Endothelial cell of umbilical vein (primary cell): ENCODE measurements around the gene IGF2BP2. TPM values are rescaled to one million over a fixed set of nuclear protein-coding genes. Genes with fewer than 3 reads are reported as not detected.

Experiments
- BruUV-seq: library from RNA; stranded (reverse); fragments of 400-500 nt; replicated peaks from 2 replicates; lab custom pipeline; 2021; lab: Mats Ljungman, UMichigan
- CTCF ChIA-PET: fragments of 300-600, 350-600 bp; sonication (Branson Sonifier 250); formaldehyde crosslinking; loops from one replicate; lab custom pipeline; 2021; ENCODE audit warnings: antibody characterized with exemption, inconsistent platforms; lab: Charles Lee
- POLR2A ChIA-PET: fragments of 300-600, 350-600 bp; sonication (Branson Sonifier 250); formaldehyde crosslinking; loops from one replicate; lab custom pipeline; 2021; ENCODE audit warnings: antibody characterized with exemption, inconsistent platforms; lab: Charles Lee
- DNase-seq: peaks from one replicate; pipeline ENCODE4 v3.0.0-alpha.2; 2011; ENCODE audit warnings: low read depth, low spot score
- FAIRE-seq: peaks from 2 replicates; lab custom pipeline; 2011; peaks lifted over from hg19 to GRCh38; lab: Jason Lieb, UNC
- H2AFZ ChIP-seq: 2 replicates; pipeline ENCODE4 v1.6.0; 2012; ENCODE audit warnings: low read depth, low read length, control low read depth, inconsistent platforms
- H3K27ac ChIP-seq: 2 replicates; pipeline ENCODE4 v1.5.1; 2011; ENCODE audit warnings: low read depth, mild to moderate bottlenecking, control low read depth, low read length, moderate library complexity; ENCODE audit not compliant: insufficient read depth
- H3K27me3 ChIP-seq, 2 experiments: 2 replicates each; pipeline versions ENCODE4 v1.6.0 to v1.6.1; 2011; ENCODE audit warnings: low read length in 2 of 2, mixed read lengths in 1 of 2; ENCODE audit not compliant: control insufficient read depth in 2 of 2, insufficient read depth in 2 of 2
- H3K36me3 ChIP-seq, 2 experiments: 2 replicates in 1 of 2; 3 replicates in 1 of 2; pipeline ENCODE4 v1.5.1; 2011; ENCODE audit warnings: low read length in 2 of 2, mild to moderate bottlenecking in 1 of 2, moderate library complexity in 1 of 2; ENCODE audit not compliant: control insufficient read depth in 2 of 2, insufficient read depth in 2 of 2; ENCODE audit errors: extremely low read depth in 1 of 2
- H3K4me1 ChIP-seq: 3 replicates; pipeline ENCODE4 v1.5.1; 2011; ENCODE audit warnings: mild to moderate bottlenecking, low read length; ENCODE audit not compliant: control insufficient read depth, insufficient read depth; ENCODE audit errors: extremely low read depth
- H3K4me2 ChIP-seq: 2 replicates; pipeline ENCODE4 v1.6.1; 2011; ENCODE audit warnings: low read length, control low read depth, mixed read lengths; ENCODE audit not compliant: insufficient read depth
- H3K4me3 ChIP-seq, 3 experiments: fragments of 200-600 bp in 1 of 3; sonication (generic), shearing (Covaris generic) in 1 of 3; replicated peaks in 1 of 3; 2 replicates each; pipeline ENCODE4 v1.5.1; 2011 to 2016; ENCODE audit warnings: control low read depth in 3 of 3, low read length in 3 of 3, mild to moderate bottlenecking in 2 of 3, inconsistent platforms in 1 of 3, low read depth in 1 of 3, moderate library complexity in 1 of 3; ENCODE audit not compliant: insufficient read depth in 1 of 3
- H3K79me2 ChIP-seq: 2 replicates; pipeline ENCODE4 v1.6.0; 2012; ENCODE audit warnings: low read length, inconsistent platforms; ENCODE audit not compliant: control insufficient read depth, insufficient read depth
- H3K9ac ChIP-seq: replicated peaks from 2 replicates; pipeline ENCODE3; 2011; ENCODE audit warnings: low read length, control low read depth; ENCODE audit not compliant: insufficient read depth; ENCODE audit errors: extremely low read depth
- H3K9me1 ChIP-seq: replicated peaks from 3 replicates; pipeline ENCODE4 v1.6.0; 2011; ENCODE audit warnings: mild to moderate bottlenecking, low read length; ENCODE audit not compliant: control insufficient read depth, insufficient read depth; ENCODE audit errors: extremely low read depth
- H3K9me3 ChIP-seq: replicated peaks from 2 replicates; pipeline ENCODE4 v1.5.1; 2012; ENCODE audit warnings: low read length, inconsistent platforms; ENCODE audit not compliant: control insufficient read depth, insufficient read depth
- H4K20me1 ChIP-seq: replicated peaks from 2 replicates; pipeline ENCODE3; 2011; ENCODE audit warnings: mild to moderate bottlenecking, low read length; ENCODE audit not compliant: control insufficient read depth, insufficient read depth; ENCODE audit errors: extremely low read depth
- EZH2 ChIP-seq: IDR thresholded peaks from 2 replicates; pipeline ENCODE4 v1.6.1; 2012; ENCODE audit warnings: borderline replicate concordance, low read depth, mild to moderate bottlenecking, moderate library complexity, low read length, inconsistent platforms; ENCODE audit not compliant: severe bottlenecking
- FOS ChIP-seq: IDR thresholded peaks from 2 replicates; pipeline ENCODE4 v1.6.1; 2011; ENCODE audit warnings: mild to moderate bottlenecking, low read length, moderate library complexity, borderline replicate concordance; ENCODE audit not compliant: insufficient read depth
- GATA2 ChIP-seq: IDR thresholded peaks from 2 replicates; pipeline ENCODE4 v1.7.0; 2011; ENCODE audit warnings: low read depth, mild to moderate bottlenecking, moderate library complexity, mixed read lengths, low read length; ENCODE audit not compliant: insufficient read length, insufficient read depth
- JUN ChIP-seq: IDR thresholded peaks from 2 replicates; pipeline ENCODE4 v1.6.1; 2011; ENCODE audit warnings: borderline replicate concordance, low read depth; ENCODE audit not compliant: insufficient read length, insufficient read depth
- MYC ChIP-seq: IDR thresholded peaks from one replicate; pipeline ENCODE4 v1.6.1; 2011; ENCODE audit warnings: mild to moderate bottlenecking, low read depth, low read length
- POLR2A ChIP-seq: IDR thresholded peaks from 2 replicates; pipeline ENCODE4 v1.6.1; 2012; ENCODE audit warnings: low read depth, mild to moderate bottlenecking, control low read depth, low read length
- POLR2AphosphoS5 ChIP-seq: IDR thresholded peaks from 2 replicates; pipeline ENCODE4 v1.6.1; 2012; ENCODE audit warnings: low read depth, mild to moderate bottlenecking, control low read depth, low read length, moderate library complexity; ENCODE audit not compliant: insufficient read depth
- dilution Hi-C: fragments of 300-500 bp; cut with MboI; formaldehyde crosslinking; loops from one replicate; pipeline ENCODE4 v1.15.0; 2019; ENCODE audit warnings: low sequenced_read_pairs; ENCODE audit not compliant: extremely low pct_ligation_motif_present
- intact Hi-C: fragments of 100-400 bp; cut with micrococcal nuclease; formaldehyde crosslinking; loops from one replicate; pipeline ENCODE4 v1.10.0; 2022
- polyA plus RNA-seq, 4 experiments: library from polyadenylated mRNA; depleted of rRNA in 3 of 4; stranded (reverse) in 3 of 4; unstranded in 1 of 4; fragments of >200 nt; gene quantifications; 2 replicates each; pipeline versions ENCODE4 v1.2.1 to v1.2.3, GENCODE V29; 2011 to 2012; ENCODE audit warnings: missing spikeins in 1 of 4
- total RNA-seq: library from RNA; stranded (reverse); gene quantifications from 2 replicates; pipeline ENCODE4 v1.2.3, GENCODE V29; 2021
- TF ChIP-seq, protein P1 (sequence below): IDR thresholded peaks from 2 replicates; pipeline ENCODE4 v1.6.1; 2011; ENCODE audit not compliant: insufficient read depth, insufficient read length
- TF ChIP-seq, protein P2 (sequence below), 2 donors: IDR thresholded peaks; 1 replicate in 1 of 2; 2 replicates in 1 of 2; pipeline ENCODE4 v1.5.1; 2011; ENCODE audit warnings: low read length in 2 of 2, mild to moderate bottlenecking in 2 of 2, moderate library complexity in 2 of 2, control low read depth in 1 of 2, inconsistent platforms in 1 of 2, low read depth in 1 of 2; ENCODE audit not compliant: insufficient read depth in 1 of 2; ENCODE audit errors: extremely low read depth in 1 of 2

The IGF2BP2 gene
- total and polyA plus RNA-seq, 2 donors (not counting 3 experiments of a cell fraction or from before 2014, with no cell fraction given): 10.7 to 130 TPM

DNA sequence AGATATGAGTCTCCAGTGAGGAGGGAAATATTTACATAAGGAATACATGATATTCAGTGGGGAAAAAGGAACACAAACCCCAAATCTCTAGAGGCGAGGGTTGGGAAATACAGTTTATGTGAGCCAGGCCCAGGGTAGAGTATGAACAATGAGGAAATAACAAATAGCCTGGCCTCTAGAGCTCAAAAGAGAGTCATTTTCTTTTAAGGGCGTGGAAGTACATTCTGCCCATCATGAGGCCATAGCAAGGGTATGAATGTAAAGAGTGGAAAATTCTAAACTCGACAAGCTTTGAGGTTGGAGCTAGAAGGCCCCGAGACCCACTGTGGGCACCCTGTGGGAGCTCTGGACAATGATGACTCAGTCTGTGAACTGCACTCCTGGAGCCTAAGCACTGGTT, 27.8 kb upstream of the IGF2BP2 start:
- dilution Hi-C loops (no loop called here), intact Hi-C loops (no loop called here)

DNA sequence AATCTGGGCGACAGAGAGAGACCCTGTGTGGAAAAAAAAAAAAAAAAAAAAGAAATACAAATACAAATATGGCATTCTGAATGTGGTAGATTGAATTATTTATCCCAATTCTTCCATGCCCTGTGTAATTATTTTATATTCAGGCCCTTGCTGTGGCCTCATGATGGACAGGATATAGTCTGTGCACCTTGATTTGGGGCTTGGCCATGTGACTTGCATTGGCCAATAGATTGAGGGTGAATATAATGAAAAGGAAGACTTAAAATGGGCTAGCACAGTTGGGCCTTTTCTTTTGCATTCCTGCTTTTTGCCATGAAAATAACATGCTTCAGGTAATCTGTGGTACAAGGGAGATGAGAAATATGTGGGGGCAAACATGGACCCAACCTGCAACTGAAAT, 27.1 kb upstream of the IGF2BP2 start:
- Histone ChIP-seq H3K4me1 (no peaks in the 10 kb centered on the region), H3K27me3 (no peaks in the 10 kb centered on the region), H4K20me1 (no peaks in the 10 kb centered on the region), H3K9me3 (no peaks in the 10 kb centered on the region), H3K36me3 (no peaks in the 10 kb centered on the region), H2AFZ (no peak overlapping the region), H3K79me2 (no peaks in the 10 kb centered on the region), H3K27ac (no peak overlapping the region), H3K4me3 (no peak overlapping the region), H3K9ac (no peak overlapping the region), H3K4me2 (no peak overlapping the region), H3K9me1 (no peaks in the 10 kb centered on the region)
- ChIA-PET CTCF (interaction anchor here (2.5 kb wide), 1 partner anchor 92 kb away, joined by 7 read pairs; no protein-coding TSS in a partner anchor), POLR2A (no interaction called here)
- TF ChIP-seq EZH2 (no peak), MYC (no peak), FOS (no peak), POLR2AphosphoS5 (no peak), JUN (no peak), POLR2A (no peak), GATA2 (no peak)
- TF ChIP-seq, protein P1, sequence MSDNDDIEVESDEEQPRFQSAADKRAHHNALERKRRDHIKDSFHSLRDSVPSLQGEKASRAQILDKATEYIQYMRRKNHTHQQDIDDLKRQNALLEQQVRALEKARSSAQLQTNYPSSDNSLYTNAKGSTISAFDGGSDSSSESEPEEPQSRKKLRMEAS: no peak
- TF ChIP-seq, protein P2, sequence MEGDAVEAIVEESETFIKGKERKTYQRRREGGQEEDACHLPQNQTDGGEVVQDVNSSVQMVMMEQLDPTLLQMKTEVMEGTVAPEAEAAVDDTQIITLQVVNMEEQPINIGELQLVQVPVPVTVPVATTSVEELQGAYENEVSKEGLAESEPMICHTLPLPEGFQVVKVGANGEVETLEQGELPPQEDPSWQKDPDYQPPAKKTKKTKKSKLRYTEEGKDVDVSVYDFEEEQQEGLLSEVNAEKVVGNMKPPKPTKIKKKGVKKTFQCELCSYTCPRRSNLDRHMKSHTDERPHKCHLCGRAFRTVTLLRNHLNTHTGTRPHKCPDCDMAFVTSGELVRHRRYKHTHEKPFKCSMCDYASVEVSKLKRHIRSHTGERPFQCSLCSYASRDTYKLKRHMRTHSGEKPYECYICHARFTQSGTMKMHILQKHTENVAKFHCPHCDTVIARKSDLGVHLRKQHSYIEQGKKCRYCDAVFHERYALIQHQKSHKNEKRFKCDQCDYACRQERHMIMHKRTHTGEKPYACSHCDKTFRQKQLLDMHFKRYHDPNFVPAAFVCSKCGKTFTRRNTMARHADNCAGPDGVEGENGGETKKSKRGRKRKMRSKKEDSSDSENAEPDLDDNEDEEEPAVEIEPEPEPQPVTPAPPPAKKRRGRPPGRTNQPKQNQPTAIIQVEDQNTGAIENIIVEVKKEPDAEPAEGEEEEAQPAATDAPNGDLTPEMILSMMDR (IDR thresholded peaks at IDR 0.05; ENCODE audit: extremely low read depth in 1 of 2, insufficient read depth in 1 of 2, low read depth in 1 of 2, low read length in 2 of 2): no peak
- DNase-seq (no peak), FAIRE-seq (no peak)
- intact Hi-C loops: no loop called here
- dilution Hi-C loops: no loop called here
- no TSS peak for BruUV-seq

More for the DNA sequence above, 27.8 kb upstream of the IGF2BP2 start:
- FAIRE-seq (no peak), DNase-seq (no peak)
- no peaks in the 10 kb centered on the region for H3K4me1 ChIP-seq
- POLR2A ChIA-PET: interaction anchor here (0.7 kb wide), 1 partner anchor 513 kb away, joined by 3 read pairs; no protein-coding TSS in a partner anchor
- no peak overlapping the region for H2AFZ ChIP-seq
- no peak overlapping the region for H3K9ac ChIP-seq
- no peak overlapping the region for H3K27ac ChIP-seq
- no peaks in the 10 kb centered on the region for H3K9me1 ChIP-seq
- no peaks in the 10 kb centered on the region for H3K27me3 ChIP-seq
- TF ChIP-seq JUN (no peak), POLR2A (no peak), POLR2AphosphoS5 (no peak)
- TF ChIP-seq, protein P2 (IDR thresholded peaks at IDR 0.05; ENCODE audit: extremely low read depth in 1 of 2, insufficient read depth in 1 of 2, low read depth in 1 of 2, low read length in 2 of 2): no peak
- no peaks in the 10 kb centered on the region for H3K36me3 ChIP-seq
- no peak overlapping the region for H3K4me3 ChIP-seq
- CTCF ChIA-PET: interaction anchor here (2.5 kb wide), 1 partner anchor 91 kb away, joined by 7 read pairs; no protein-coding TSS in a partner anchor
- H3K79me2 ChIP-seq: no peaks in the 10 kb centered on the region
- H3K4me2 ChIP-seq: no peak overlapping the region
- H3K9me3 ChIP-seq: no peaks in the 10 kb centered on the region
- no TSS peak for BruUV-seq
- no peaks in the 10 kb centered on the region for H4K20me1 ChIP-seq
